Right ventricle myocardium superior (tissue), 1 donor: ENCODE measurements around the gene HEXIM1. TPM values are rescaled to one million over a fixed set of nuclear protein-coding genes. Genes with fewer than 3 reads are reported as not detected.

Experiments used
- ATAC-seq: fragments of 200-7000 bp; cut with Tn5 transposase; one replicate; pipeline ENCODE4 v1.9.1; 2020; ENCODE audit warnings: mild to moderate bottlenecking; ENCODE audit not compliant: poor library complexity
- DNase-seq: peaks from one replicate; pipeline ENCODE4 v3.0.0-alpha.2; 2020
- intact Hi-C: fragments of 100-400 bp; cut with DNase I; formaldehyde crosslinking; loops from one replicate; pipeline ENCODE4 v1.11.2; 2022
- total RNA-seq: library from RNA; stranded (reverse); fragmentation: NEBNext Ultra II Directional; extraction: Animal tissue kit (Norgen Biotek cat#: 25700); gene quantifications from one replicate; pipeline ENCODE4 v1.2.1, GENCODE V29; 2021
- donor health status: DM: no; HTN: yes; CAD: no; lungs with severe emphysema.

Gene HEXIM1
- total RNA-seq, 1 donor from 2014 or later, result 31.2 TPM

DNA sequence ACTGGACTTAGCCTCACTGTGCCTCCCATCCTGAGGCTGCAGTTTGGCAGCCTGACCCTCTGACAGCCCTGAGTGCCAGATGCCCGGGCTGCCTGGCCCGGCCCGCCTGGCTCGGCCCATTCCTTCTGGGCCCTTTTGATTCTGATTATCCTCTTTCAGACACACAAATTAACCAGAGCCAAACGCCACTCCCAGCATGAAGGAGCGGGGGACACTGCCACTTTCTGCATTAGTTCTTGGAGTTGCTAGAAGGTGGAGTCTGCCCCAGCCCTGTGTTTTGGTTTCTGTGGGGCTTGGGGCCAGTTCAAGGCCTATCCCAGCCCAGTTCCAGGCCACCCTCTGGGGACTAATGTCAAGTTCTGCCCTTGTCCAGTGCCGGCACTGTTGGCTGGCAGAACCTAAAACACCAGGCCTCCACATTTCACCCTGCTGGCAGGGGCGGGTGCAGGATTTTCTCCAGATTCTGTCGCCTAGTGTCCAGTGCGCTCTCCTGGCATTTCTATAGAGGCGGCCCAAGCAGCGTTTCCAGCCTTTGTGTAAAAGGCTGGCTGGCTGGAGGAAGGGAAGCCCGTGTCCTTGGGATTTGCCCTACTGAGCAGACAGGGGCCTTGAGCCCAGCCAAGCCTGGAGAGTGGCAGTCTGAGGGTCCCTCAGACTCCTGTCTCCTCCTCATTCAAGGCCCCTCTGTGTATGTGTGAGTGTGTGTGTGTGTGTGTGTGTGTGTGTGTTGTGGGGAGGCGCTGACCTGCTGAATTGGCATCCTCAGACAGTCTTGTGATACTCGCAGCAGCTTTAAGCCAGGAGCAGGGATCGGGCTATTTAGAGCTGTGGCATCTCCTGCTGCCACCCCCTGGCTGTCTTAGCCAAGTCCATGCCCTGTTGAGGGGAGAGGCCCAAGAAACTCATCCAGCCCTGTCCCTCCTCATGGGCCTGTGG is 37.3 kb upstream of the HEXIM1 start:
- ATAC-seq, result peak; percentile 81
- DNase-seq, result peak; percentile 66
- intact Hi-C loops, result no loop called here

DNA sequence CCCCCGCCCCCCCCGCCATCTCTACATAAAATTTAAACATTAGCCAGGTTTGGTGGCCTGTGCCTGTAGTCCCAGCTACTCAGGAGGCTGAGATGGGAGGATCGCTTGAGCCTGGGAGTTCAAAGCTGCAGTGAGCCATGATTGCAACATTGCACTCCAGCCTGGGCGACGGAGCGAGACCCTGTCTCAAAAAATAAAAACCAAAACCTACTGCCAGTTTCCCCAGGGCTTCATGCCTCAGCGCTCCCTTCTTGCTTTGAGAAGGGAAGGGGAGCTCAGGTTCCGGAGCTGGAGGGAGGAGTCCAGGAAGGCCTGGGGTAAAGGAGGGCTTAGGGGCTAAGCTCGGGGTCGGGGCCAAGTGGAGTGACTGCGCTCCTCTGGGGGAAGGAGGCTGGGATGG is 36.4 kb upstream of the HEXIM1 start:
- intact Hi-C loops, result no loop called here
- DNase-seq, result no peak

GRCh38 chr17:45112559-45113423 is 35.5 kb upstream of the HEXIM1 start:
- ATAC-seq (no peak), DNase-seq (no peak)
- intact Hi-C loops, result no loop called here

More for the DNA sequence above, 36.4 kb upstream of the HEXIM1 start:
- no peak for ATAC-seq

DNA sequence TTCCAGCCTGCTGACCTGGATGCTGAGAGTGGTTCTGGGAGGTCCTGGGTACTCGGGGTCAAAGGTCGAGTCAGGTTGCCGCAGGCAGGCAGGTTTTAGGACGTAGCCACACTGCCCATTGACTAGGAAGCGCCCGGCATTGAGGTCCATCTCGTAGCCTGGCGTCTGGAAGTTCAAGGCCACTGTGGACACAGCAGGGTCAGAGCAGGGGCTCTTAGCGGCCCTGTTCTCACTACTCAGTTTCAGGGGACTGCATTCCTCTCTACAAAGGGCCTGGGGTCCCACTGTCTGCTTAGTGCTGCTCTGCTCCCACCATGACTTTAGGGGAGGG is 34.9 kb upstream of the HEXIM1 start:
- no peak for ATAC-seq
- no peak for DNase-seq
- intact Hi-C loops, result no loop called here

DNA sequence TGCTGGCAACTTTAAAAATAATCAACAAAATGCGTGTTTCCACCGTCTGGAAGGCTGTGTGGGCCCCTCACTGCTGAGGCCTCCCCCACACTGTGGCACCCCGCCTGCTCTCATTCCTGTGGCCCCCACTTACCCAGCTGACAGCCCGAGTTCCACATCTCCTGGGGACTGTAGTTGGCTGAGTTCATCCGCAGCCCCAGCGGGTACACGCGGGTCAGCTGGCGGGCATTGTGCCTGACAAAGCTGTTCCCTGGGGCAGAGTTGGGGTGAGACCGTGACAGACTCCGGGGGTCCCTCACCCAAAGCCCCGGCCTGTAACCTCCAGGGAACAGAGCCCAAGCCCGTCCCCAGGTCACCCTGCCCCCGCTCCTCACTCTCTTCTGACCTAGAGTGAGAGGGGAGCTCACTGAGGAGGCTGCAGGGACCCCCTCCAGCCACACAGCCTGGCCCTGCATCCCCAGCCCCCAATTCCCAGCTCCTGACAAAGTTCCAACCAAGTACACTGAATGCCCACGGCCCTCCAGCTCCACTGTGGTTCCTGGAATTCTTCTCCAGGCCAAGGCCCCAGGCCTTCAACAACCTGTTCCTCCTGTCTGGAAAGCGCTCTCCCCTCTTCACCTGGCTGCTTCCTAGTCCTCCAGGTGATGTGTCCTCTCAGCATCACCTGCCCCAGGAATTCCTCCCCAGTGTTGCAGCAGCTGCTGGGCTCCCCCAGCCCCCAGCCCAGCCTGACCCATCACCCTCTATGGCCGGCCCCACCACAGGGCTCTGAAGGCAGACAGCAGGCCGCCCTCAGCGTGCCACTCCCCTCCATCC is 34.0 kb upstream of the HEXIM1 start:
- no peak for DNase-seq
- intact Hi-C loops, result no loop called here
- no peak for ATAC-seq

GRCh38 chr17:45115015-45115625 is 33.2 kb upstream of the HEXIM1 start:
- intact Hi-C loops, result no loop called here
- DNase-seq, result no peak
- no peak for ATAC-seq

DNA sequence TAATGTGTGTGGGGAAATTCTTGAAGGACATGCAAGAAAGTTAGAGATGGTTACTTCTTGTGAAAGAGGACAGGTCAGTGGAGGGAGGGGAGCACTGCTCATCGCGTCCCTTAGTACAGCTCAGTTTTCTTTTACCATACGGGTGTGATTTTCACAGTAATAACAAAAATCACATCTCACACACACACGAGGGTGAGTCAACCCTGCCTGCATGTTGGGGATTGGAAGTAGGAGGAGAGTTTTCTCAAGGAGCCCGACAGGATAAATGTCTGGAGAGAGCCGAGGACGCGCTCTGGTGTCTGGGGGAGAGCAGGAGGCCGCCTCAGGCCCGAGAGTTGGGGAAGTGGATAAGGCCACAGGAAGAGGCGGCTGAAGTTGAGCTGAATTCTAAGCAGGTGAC is 32.4 kb upstream of the HEXIM1 start:
- intact Hi-C loops, result no loop called here
- DNase-seq, result no peak
- ATAC-seq, result no peak

DNA sequence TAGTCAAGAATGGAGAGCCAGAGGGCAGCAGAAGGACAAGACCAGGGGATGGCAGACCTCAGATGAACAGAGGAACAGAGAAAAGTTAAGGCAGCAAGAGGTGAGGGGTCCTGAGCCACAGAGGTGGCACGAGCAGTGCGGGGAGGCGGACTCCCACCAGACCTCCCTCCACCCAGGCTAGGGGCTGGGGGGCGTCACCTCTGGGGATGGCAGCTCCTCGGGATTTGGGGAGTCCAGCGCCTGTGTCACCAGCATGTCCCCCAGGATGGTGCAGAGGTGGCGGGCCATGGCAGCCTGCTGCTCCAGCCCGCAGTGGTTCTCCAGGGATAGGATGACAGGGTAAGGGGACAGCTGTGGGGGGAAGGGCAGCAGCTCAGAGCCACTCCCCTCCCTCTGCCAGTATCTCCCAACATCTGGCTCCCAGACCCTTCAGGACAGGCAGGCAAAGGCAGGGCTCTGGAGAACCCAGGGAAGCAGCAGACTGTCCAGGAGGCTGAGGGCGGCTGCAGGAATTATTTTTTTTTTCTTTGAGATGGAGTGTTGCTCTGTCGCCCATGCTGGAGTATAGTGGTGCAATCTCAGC is 31.8 kb upstream of the HEXIM1 start:
- DNase-seq (no peak), ATAC-seq (no peak)
- intact Hi-C loops, result no loop called here

- intact Hi-C loops, result no loop called here
- DNase-seq (no peak), ATAC-seq (no peak)
Measured at GRCh38 chr17:45117334-45117733, 30.9 kb upstream of the HEXIM1 start.

DNA sequence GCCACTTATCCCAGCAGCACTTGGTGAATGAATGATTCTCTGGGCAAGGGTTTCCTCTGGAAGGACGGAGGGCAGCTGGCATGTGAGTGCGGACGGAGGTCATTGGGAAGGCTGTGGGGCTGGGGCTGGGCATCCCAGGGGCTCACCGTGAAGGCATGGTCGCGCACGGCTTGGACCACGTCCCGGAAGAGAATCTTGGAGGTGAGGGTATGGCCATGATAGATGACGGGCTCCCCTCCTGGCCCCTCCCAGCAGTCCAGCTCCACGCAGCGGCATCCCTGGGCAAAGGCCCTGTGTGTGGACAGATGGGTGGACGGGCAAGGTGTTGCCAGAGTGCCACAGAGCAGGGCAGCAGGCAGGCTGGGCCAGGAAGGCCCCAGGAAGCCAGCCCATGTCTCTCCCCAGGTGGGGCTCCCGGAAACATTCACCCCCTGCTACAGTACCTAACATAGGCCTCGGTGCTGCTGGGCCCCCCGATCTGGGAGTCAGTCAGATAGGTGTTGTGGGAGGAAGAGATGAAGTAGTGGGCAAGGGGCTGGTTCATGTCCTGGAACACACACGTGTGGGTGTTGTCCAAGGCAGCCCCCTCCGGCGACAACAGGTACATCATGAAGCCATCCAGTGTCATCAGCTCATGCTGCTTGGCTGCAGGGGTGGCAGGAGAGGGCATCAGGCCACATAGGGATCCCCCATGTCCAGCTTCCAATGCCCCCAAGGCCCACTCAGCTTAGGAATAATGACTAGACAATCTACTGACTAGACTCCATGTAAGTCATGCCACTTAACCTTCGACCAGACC is 30.2 kb upstream of the HEXIM1 start:
- ATAC-seq, result no peak
- intact Hi-C loops, result no loop called here
- no peak for DNase-seq

GRCh38 chr17:45118691-45119090 is 29.6 kb upstream of the HEXIM1 start:
- intact Hi-C loops, result no loop called here
- no peak for ATAC-seq
- DNase-seq, result no peak

DNA sequence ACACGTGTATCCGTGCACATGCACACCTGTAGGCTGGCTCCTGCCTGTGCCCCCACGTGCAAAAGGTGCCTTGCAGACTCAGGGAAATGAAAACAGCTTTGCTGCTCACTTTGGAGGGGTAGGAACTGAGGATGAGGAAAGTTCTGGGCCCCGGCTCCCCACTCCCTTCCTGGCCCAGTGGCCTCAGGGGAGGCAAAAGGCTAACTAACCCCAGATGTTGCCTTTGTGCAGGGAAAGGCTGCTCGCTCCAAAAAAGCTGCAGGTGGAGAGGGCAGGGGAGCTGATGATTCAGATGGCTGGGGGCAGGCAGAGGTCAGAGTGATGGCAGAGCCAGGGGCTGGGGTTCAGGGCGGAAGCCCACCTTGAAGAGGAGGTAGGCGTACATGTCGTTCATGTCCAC is 28.3 kb upstream of the HEXIM1 start:
- no peak for ATAC-seq
- no peak for DNase-seq
- intact Hi-C loops, result no loop called here

DNA sequence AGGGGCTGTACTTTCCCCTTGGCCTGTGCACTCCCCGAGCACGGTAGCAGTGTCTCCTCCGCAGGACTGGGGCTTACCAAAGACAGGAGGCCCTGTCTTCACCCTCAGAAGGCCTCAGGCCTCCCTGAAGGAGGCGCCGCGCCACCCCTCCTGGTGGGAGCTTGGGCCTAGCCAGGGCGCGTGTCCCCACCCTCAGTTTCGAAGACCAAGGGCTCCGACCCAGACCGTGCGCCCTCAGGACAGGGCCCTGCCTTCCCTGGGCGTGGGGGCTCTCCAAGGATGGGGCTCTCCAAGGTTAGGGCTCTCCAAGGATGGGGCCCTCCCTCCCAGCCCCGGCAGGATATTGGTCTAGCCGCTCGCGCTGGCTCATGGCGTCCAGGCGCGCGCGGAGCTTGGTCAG is 27.7 kb upstream of the HEXIM1 start:
- no peak for ATAC-seq
- no peak for DNase-seq
- intact Hi-C loops, result no loop called here

DNA sequence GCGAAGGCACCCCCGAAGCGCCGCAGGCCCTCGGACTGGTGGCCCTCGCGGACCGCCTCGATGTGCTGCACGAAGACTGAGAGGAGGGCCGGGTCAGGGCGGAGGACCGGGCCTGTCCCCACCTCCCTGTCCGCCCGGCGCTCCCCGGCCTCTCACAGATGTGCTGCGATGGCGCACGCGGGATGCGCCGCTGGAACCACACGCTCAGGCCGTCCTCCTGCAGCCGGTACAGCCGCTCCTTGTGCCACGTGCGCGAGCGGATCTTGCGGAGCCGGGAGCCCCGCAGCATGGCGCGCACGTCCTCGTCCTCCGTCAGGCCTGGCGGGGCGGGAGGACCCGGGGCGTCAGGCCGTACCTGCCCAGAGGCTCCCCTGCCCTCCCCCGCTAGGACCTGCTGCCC is 27.2 kb upstream of the HEXIM1 start:
- ATAC-seq, result no peak
- intact Hi-C loops, result no loop called here
- DNase-seq, result no peak

- intact Hi-C loops, result no loop called here
- DNase-seq (no peak), ATAC-seq (no peak)
Measured at GRCh38 chr17:45123076-45123770, 25.1 kb upstream of the HEXIM1 start.

DNA sequence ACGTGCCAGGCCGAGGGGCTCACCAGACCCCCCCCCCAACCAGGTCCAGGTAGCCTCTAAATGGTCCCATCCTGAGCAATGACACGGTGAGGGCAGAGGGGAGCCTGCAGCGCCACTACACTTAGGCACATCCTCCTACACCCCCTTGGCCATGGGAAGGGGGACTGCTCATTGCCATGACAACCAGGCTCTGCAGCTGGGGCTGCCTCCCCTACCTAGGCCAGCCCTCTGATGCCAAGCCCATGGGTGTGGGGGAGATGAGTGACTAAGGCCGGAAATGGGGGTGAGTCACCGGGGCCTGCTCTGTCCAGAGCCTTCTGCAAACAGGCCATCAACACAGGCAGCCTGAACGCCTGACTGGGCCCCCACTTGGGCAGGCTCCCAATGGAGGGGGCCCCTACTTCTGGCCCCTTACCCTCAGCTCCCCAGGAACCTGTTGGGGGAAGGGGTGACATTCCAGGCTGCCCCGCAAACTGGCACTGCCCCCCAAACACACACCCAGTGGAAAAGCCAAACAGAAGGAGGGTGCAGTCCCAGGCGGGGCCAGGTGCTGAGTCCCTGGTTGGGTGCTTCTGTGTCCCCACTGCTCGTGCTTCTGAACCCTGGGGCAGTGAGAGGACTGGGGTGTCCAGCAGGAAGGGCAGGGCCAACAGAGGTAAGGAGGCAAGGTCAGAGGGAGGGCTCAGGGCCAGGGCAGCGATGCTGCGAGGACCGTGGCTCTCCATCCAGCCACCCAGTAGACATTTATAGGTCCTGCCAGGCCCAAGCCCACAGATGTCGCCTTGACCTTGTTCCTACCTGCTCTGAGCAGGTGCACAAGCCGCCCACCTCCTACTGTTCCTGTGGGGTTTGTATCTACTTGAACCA is 24.1 kb upstream of the HEXIM1 start:
- DNase-seq (no peak), ATAC-seq (no peak)
- intact Hi-C loops, result no loop called here
